ENCODE data around the gene UQCC3. TPM values are rescaled to one million over a fixed set of nuclear protein-coding genes. Genes with fewer than 3 reads are reported as not detected.

Gene UQCC3
- total and polyA plus RNA-seq, 2 of the 13 experiments (the other 11 are each of a cell fraction or from before 2014, with no cell fraction given): 7.7 to 16.0 TPM

- Histone ChIP-seq H2AFZ (ENCODE audit: low read length) (no peak overlapping the region), H3K9me3 (ENCODE audit: low read length) (no peaks in the 10 kb centered on the region), H3K36me3 (replicated peaks in 1 of 2; ENCODE audit: control insufficient read depth in 1 of 2, insufficient read depth in 2 of 2, low read length in 2 of 2) (peaks cover 4 to 24% of the 10 kb centered on the region in 2 experiments; a peak in 3 of 5 replicates), H3K27me3 (ENCODE audit: control insufficient read depth in 1 of 2, insufficient read depth in 2 of 2, low read length in 2 of 2) (no peaks in the 10 kb centered on the region), H3K4me3 (replicated peaks in 1 of 3; ENCODE audit: insufficient read depth in 1 of 3, low read depth in 2 of 3, low read length in 3 of 3) (no peak overlapping the region), H3K9ac (ENCODE audit: insufficient read depth, low read depth, low read length) (no peak overlapping the region), H4K20me1 (ENCODE audit: insufficient read depth, low read length) (peaks cover 8% of the 10 kb centered on the region), H3K4me1 (ENCODE audit: insufficient read depth, low read length) (peaks cover 45% of the 10 kb centered on the region), H3K27ac (ENCODE audit: extremely low read length, insufficient read depth, low read length) (no peak overlapping the region), H3K79me2 (ENCODE audit: insufficient read depth, low read length) (peaks cover 46% of the 10 kb centered on the region), H3K4me2 (ENCODE audit: low read depth, low read length) (no peak overlapping the region)
- TF ChIP-seq AGO2 (optimal IDR thresholded peaks at IDR 0.05; ENCODE audit: low read depth, low read length): peak; percentile 58
- TF ChIP-seq REL (CRISPR knock-in tag; conservative IDR thresholded peaks at IDR 0.05): no peak
- no peak for ATAC-seq
- no TSS peak for BruUV-seq (replicated peaks)
- CTCF ChIA-PET (ENCODE audit: low intra/inter-chr PET ratio, low total read pairs): no interaction called here
- FAIRE-seq: no peak
- intact Hi-C loops (cut with micrococcal nuclease; ENCODE audit: unreplicated experiment): no loop called here
- in situ Hi-C loops (cut with HindIII; ENCODE audit: extremely low pct_ligation_motif_present, low pct_unique_long_range_greater_than_20kb): no loop called here
- POLR2A ChIA-PET: interaction anchor here (0.9 to 5.0 kb wide), 7 partner anchors 17 to 224 kb away, joined by 3 to 53 read pairs (median 4); partner anchors contain the start of genes B3GAT3, C11orf98, CSKMT and EEF1G
- 91% methylated on average over 4 of the region's 24 CpGs for whole genome bisulfite sequencing (ENCODE audit: low lambda C conversion rate)
- no peak for DNase-seq (ENCODE audit: low spot score)
Measured at GRCh38 chr11:62648185-62648966, 23.1 kb upstream of the UQCC3 start.

- BruUV-seq (replicated peaks): no TSS peak
- Histone ChIP-seq H3K36me3 (replicated peaks in 1 of 2; ENCODE audit: control insufficient read depth in 1 of 2, insufficient read depth in 2 of 2, low read length in 2 of 2) (peaks cover 4 to 20% of the 10 kb centered on the region in 2 experiments; a peak in 3 of 5 replicates), H3K79me2 (ENCODE audit: insufficient read depth, low read length) (peaks cover 43% of the 10 kb centered on the region), H2AFZ (ENCODE audit: low read length) (no peak overlapping the region), H3K27me3 (ENCODE audit: control insufficient read depth in 1 of 2, insufficient read depth in 2 of 2, low read length in 2 of 2) (no peaks in the 10 kb centered on the region), H3K4me3 (replicated peaks in 1 of 3; ENCODE audit: insufficient read depth in 1 of 3, low read depth in 2 of 3, low read length in 3 of 3) (no peak overlapping the region), H3K4me1 (ENCODE audit: insufficient read depth, low read length) (peaks cover 43% of the 10 kb centered on the region), H3K27ac (ENCODE audit: extremely low read length, insufficient read depth, low read length) (no peak overlapping the region), H3K9ac (ENCODE audit: insufficient read depth, low read depth, low read length) (no peak overlapping the region), H3K4me2 (ENCODE audit: low read depth, low read length) (no peak overlapping the region), H4K20me1 (ENCODE audit: insufficient read depth, low read length) (peaks cover 8% of the 10 kb centered on the region), H3K9me3 (ENCODE audit: low read length) (no peaks in the 10 kb centered on the region)
- POLR2A ChIA-PET: interaction anchor here (0.9 to 5.0 kb wide), 7 partner anchors 16 to 224 kb away, joined by 3 to 53 read pairs (median 4); partner anchors contain the start of genes B3GAT3, C11orf98, CSKMT and EEF1G
- FAIRE-seq (no peak), ATAC-seq (no peak), DNase-seq (ENCODE audit: low spot score) (no peak)
- intact Hi-C loops (cut with micrococcal nuclease; ENCODE audit: unreplicated experiment): no loop called here
- 93% methylated on average over 8 of the region's 11 CpGs for WGBS (ENCODE audit: low lambda C conversion rate)
- in situ Hi-C loops (cut with HindIII; ENCODE audit: extremely low pct_ligation_motif_present, low pct_unique_long_range_greater_than_20kb): no loop called here
- TF ChIP-seq, protein P1, sequence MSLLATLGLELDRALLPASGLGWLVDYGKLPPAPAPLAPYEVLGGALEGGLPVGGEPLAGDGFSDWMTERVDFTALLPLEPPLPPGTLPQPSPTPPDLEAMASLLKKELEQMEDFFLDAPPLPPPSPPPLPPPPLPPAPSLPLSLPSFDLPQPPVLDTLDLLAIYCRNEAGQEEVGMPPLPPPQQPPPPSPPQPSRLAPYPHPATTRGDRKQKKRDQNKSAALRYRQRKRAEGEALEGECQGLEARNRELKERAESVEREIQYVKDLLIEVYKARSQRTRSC (CRISPR knock-in tag; IDR thresholded peaks at IDR 0.05; ENCODE audit: low read depth): no peak
- peak; percentile 3 for TF ChIP-seq AGO2 (optimal IDR thresholded peaks at IDR 0.05; ENCODE audit: low read depth, low read length)
- 0 out of 2 replicates have a peak, but pooled peaks have one; percentile 21 for TF ChIP-seq ZC3H13 (CRISPR knock-in tag; IDR thresholded peaks at IDR 0.05)
- CTCF ChIA-PET (ENCODE audit: low intra/inter-chr PET ratio, low total read pairs): no interaction called here
Measured at GRCh38 chr11:62648967-62649364, 22.5 kb upstream of the UQCC3 start.
